ENCODE measurements around the gene NDUFA13.

NDUFA13 gene

GRCh38 chr19:19513682-19514081, 2.3 kb upstream of the NDUFA13 start:
- DNase-seq, result no peak

GRCh38 chr19:19514215-19514657, 1.8 kb upstream of the NDUFA13 start:
- peak; percentile 82 for DNase-seq

- no peak for DNase-seq
These were observed 964 bp upstream of the NDUFA13 start, which contains the start of gene TSSK6 for GRCh38 chr19:19514881-19515641. Gene TSSK6, minus strand, starts transcription at chr19:19515548. Its CDS starts 121 bp downstream, at chr19:19515427.

- DNase-seq, result no peak
These were observed 1.2 kb downstream of the NDUFA13 start for GRCh38 chr19:19517235-19517619.

GRCh38 chr19:19520989-19521388, 5.0 kb downstream of the NDUFA13 start:
- no peak for DNase-seq

GRCh38 chr19:19523177-19523576, 7.2 kb downstream of the NDUFA13 start:
- DNase-seq, result no peak

GRCh38 chr19:19524053-19524452, 8.0 kb downstream of the NDUFA13 start:
- no peak for DNase-seq

- no peak for DNase-seq
These were observed 9.8 kb downstream of the NDUFA13 start for GRCh38 chr19:19525611-19526380.

GRCh38 chr19:19526581-19527370, 10.8 kb downstream of the NDUFA13 start:
- DNase-seq, result no peak

GRCh38 chr19:19527371-19527656, 11.3 kb downstream of the NDUFA13 start:
- no peak for DNase-seq

GRCh38 chr19:19527674-19528625, 11.9 kb downstream of the NDUFA13 start:
- no peak for DNase-seq

GRCh38 chr19:19528721-19529490, 12.9 kb downstream of the NDUFA13 start, which contains the start of gene YJEFN3:
Gene YJEFN3, plus strand, starts transcription at chr19:19528911. Its CDS starts 22 bp downstream, at chr19:19528933.
- DNase-seq, result peak; percentile 75

GRCh38 chr19:19529783-19530422, 13.9 kb downstream of the NDUFA13 start:
- no peak for DNase-seq

- DNase-seq, result no peak
These were observed 14.4 kb downstream of the NDUFA13 start for GRCh38 chr19:19530423-19530804.

- no peak for DNase-seq
These were observed 14.9 kb downstream of the NDUFA13 start for GRCh38 chr19:19530889-19531288.

GRCh38 chr19:19531951-19532805, 16.2 kb downstream of the NDUFA13 start:
- peak; percentile 91 for DNase-seq

GRCh38 chr19:19532806-19533701, 17.0 kb downstream of the NDUFA13 start:
- no peak for DNase-seq

- DNase-seq, result peak; percentile 28
These were observed 17.8 kb downstream of the NDUFA13 start for GRCh38 chr19:19533841-19534240.

Measured in retina (tissue), 1 donor.